Loucy (cell line): Measurements from ENCODE around the gene ZGRF1.

Experiments
- CTCF ChIP-seq: fragments of 200-600 bp; sonication (generic); conservative IDR thresholded peaks from 2 replicates; pipeline ENCODE4 v1.5.1; 2014; ENCODE audit warnings: mild to moderate bottlenecking, antibody characterized with exemption, low read length
- EZH2phosphoT487 ChIP-seq: fragments of 200-600 bp; IDR thresholded peaks from 2 replicates; pipeline ENCODE4 v1.6.1; 2018; ENCODE audit warnings: antibody characterized with exemption, mild to moderate bottlenecking, moderate library complexity, borderline replicate concordance

- TF ChIP-seq CTCF (no peak), EZH2phosphoT487 (no peak)
Observed at GRCh38 chr4:112510291-112511092, 126.2 kb downstream of the ZGRF1 start.
